Erythroblast (primary cell): ENCODE results near the gene RBM46.

Source experiments
- GATA1 ChIP-seq: IDR thresholded peaks from 2 replicates; pipeline ENCODE4 v1.6.1; 2011; ENCODE audit warnings: low read depth, mild to moderate bottlenecking, control low read depth, low read length, moderate library complexity
- POLR2A ChIP-seq: IDR thresholded peaks from 2 replicates; pipeline ENCODE4 v1.6.1; 2011; ENCODE audit warnings: mild to moderate bottlenecking, low read length

- no peak for TF ChIP-seq POLR2A
- no peak for TF ChIP-seq GATA1
Observed at GRCh38 chr4:154778264-154778663, 2.8 kb upstream of the RBM46 start.
